ENCODE data around the gene HNRNPH3.

The HNRNPH3 gene

DNA sequence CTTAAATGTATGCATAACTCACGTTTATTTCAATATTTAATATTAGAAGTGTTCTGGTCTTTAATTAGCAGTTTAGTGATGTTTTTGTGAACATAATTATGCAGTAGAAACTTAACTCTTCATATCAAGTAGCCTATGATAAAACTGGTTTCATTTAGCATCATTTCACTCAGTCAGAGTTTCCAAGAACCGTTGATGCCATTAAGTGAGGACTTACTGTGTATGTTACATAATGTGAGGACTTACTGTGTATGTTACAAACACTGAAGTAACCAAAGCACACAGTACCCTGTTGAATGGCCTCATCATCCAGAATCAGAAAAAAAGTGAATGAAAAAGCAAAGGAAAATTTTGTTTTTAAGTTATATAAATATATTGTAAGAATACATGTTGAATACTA lies 33.7 kb downstream of the HNRNPH3 start (continued):
- TF ChIP-seq, protein P1, sequence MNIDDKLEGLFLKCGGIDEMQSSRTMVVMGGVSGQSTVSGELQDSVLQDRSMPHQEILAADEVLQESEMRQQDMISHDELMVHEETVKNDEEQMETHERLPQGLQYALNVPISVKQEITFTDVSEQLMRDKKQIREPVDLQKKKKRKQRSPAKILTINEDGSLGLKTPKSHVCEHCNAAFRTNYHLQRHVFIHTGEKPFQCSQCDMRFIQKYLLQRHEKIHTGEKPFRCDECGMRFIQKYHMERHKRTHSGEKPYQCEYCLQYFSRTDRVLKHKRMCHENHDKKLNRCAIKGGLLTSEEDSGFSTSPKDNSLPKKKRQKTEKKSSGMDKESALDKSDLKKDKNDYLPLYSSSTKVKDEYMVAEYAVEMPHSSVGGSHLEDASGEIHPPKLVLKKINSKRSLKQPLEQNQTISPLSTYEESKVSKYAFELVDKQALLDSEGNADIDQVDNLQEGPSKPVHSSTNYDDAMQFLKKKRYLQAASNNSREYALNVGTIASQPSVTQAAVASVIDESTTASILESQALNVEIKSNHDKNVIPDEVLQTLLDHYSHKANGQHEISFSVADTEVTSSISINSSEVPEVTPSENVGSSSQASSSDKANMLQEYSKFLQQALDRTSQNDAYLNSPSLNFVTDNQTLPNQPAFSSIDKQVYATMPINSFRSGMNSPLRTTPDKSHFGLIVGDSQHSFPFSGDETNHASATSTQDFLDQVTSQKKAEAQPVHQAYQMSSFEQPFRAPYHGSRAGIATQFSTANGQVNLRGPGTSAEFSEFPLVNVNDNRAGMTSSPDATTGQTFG (tag by site-specific recombination; IDR thresholded peaks at IDR 0.05; ENCODE audit: borderline replicate concordance) = no peak
- TF ChIP-seq ZNF747 (tag by site-specific recombination; IDR thresholded peaks at IDR 0.05) (no peak), ZNF140 (tag by site-specific recombination; IDR thresholded peaks at IDR 0.05) (no peak), ZNF530 (tag by site-specific recombination; IDR thresholded peaks at IDR 0.05; ENCODE audit: low read depth) (no peak), KLF9 (tag by site-specific recombination; IDR thresholded peaks at IDR 0.05; ENCODE audit: low read depth) (no peak), ZNF555 (tag by site-specific recombination; conservative IDR thresholded peaks at IDR 0.05) (no peak), TRIM28 (IDR thresholded peaks at IDR 0.05; ENCODE audit: borderline replicate concordance, low read length) (no peak), YY2 (tag by site-specific recombination; IDR thresholded peaks at IDR 0.05) (no peak), ZNF221 (tag by site-specific recombination; IDR thresholded peaks at IDR 0.05; ENCODE audit: borderline replicate concordance) (no peak)
- TF ChIP-seq, protein P2, sequence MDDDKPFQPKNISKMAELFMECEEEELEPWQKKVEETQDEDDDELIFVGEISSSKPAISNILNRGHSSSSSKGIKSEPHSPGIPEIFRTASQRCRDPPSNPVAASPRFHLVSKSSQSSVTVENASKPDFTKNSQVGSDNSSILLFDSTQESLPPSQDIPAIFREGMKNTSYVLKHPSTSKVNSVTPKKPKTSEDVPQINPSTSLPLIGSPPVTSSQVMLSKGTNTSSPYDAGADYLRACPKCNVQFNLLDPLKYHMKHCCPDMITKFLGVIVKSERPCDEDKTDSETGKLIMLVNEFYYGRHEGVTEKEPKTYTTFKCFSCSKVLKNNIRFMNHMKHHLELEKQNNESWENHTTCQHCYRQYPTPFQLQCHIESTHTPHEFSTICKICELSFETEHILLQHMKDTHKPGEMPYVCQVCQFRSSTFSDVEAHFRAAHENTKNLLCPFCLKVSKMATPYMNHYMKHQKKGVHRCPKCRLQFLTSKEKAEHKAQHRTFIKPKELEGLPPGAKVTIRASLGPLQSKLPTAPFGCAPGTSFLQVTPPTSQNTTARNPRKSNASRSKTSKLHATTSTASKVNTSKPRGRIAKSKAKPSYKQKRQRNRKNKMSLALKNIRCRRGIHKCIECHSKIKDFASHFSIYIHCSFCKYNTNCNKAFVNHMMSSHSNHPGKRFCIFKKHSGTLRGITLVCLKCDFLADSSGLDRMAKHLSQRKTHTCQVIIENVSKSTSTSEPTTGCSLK (tag by site-specific recombination; IDR thresholded peaks at IDR 0.05) = no peak
- TF ChIP-seq, protein P3, sequence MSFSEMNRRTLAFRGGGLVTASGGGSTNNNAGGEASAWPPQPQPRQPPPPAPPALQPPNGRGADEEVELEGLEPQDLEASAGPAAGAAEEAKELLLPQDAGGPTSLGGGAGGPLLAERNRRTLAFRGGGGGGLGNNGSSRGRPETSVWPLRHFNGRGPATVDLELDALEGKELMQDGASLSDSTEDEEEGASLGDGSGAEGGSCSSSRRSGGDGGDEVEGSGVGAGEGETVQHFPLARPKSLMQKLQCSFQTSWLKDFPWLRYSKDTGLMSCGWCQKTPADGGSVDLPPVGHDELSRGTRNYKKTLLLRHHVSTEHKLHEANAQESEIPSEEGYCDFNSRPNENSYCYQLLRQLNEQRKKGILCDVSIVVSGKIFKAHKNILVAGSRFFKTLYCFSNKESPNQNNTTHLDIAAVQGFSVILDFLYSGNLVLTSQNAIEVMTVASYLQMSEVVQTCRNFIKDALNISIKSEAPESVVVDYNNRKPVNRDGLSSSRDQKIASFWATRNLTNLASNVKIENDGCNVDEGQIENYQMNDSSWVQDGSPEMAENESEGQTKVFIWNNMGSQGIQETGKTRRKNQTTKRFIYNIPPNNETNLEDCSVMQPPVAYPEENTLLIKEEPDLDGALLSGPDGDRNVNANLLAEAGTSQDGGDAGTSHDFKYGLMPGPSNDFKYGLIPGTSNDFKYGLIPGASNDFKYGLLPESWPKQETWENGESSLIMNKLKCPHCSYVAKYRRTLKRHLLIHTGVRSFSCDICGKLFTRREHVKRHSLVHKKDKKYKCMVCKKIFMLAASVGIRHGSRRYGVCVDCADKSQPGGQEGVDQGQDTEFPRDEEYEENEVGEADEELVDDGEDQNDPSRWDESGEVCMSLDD (tag by site-specific recombination; IDR thresholded peaks at IDR 0.05) = no peak
- TF ChIP-seq, protein P4, sequence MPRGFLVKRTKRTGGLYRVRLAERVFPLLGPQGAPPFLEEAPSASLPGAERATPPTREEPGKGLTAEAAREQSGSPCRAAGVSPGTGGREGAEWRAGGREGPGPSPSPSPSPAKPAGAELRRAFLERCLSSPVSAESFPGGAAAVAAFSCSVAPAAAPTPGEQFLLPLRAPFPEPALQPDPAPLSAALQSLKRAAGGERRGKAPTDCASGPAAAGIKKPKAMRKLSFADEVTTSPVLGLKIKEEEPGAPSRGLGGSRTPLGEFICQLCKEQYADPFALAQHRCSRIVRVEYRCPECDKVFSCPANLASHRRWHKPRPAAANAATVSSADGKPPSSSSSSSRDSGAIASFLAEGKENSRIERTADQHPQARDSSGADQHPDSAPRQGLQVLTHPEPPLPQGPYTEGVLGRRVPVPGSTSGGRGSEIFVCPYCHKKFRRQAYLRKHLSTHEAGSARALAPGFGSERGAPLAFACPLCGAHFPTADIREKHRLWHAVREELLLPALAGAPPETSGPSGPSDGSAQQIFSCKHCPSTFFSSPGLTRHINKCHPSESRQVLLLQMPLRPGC (tag by site-specific recombination; IDR thresholded peaks at IDR 0.05) = no peak

DNA sequence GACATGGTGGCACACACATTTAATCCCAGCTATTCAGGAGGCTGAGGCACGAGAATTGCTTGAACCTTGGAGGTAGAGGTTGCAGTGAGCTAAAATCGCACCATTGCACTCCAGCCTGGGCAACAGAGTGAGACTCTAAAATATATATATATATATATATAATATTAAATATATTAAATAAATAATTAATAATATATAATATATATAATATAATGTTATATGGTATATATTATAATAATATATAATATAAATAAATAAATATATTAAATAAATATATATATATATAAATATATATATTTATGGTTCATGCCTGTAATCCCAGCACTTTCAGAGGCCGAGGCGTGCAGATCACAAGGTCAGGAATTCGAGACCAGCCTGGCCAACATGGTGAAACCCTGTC lies 34.7 kb downstream of the HNRNPH3 start:
- CTCF ChIA-PET = no interaction called here
- Histone ChIP-seq H3K4me3 (ENCODE audit: low read depth, low read length) (no peak overlapping the region), H3K4me1 (ENCODE audit: control insufficient read depth, insufficient read depth, low read length) (no peaks in the 10 kb centered on the region), H3K27ac (ENCODE audit: extremely low read depth, low read depth, low read length) (no peak overlapping the region), H3K9me3 (ENCODE audit: control insufficient read depth, insufficient read depth, low read depth, low read length) (no peaks in the 10 kb centered on the region), H3K36me3 (ENCODE audit: control insufficient read depth in 2 of 2, insufficient read depth in 1 of 2, low read length in 2 of 2) (peaks cover 26 to 48% of the 10 kb centered on the region in 2 experiments)
- TF ChIP-seq ZNF571 (tag by site-specific recombination; IDR thresholded peaks at IDR 0.05) = no peak
- TF ChIP-seq ZNF114 (tag by site-specific recombination; IDR thresholded peaks at IDR 0.05) = no peak
- TF ChIP-seq ZNF138 (tag by site-specific recombination; IDR thresholded peaks at IDR 0.05; ENCODE audit: borderline replicate concordance) = no peak
- no peak for TF ChIP-seq ZNF140 (tag by site-specific recombination; IDR thresholded peaks at IDR 0.05)
- TF ChIP-seq ZIC2 (tag by site-specific recombination; IDR thresholded peaks at IDR 0.05) = no peak
- TF ChIP-seq, protein P1 (tag by site-specific recombination; IDR thresholded peaks at IDR 0.05; ENCODE audit: borderline replicate concordance) = no peak
- TF ChIP-seq ZNF670 (tag by site-specific recombination; IDR thresholded peaks at IDR 0.05; ENCODE audit: low read depth) = no peak
- TF ChIP-seq ZNF48 (tag by site-specific recombination; IDR thresholded peaks at IDR 0.05) = no peak
- no peak for TF ChIP-seq PRDM1 (tag by site-specific recombination; IDR thresholded peaks at IDR 0.05)
- no peak for TF ChIP-seq ZNF221 (tag by site-specific recombination; IDR thresholded peaks at IDR 0.05; ENCODE audit: borderline replicate concordance)
- TF ChIP-seq ZNF202 (tag by site-specific recombination; IDR thresholded peaks at IDR 0.05; ENCODE audit: borderline replicate concordance) = no peak
- no peak for TF ChIP-seq ZNF37A (tag by site-specific recombination; IDR thresholded peaks at IDR 0.05)
- POLR2A ChIA-PET = no interaction called here

All from HEK293 (cell line).